ENCODE data around the gene WNT16. TPM values are rescaled to one million over a fixed set of nuclear protein-coding genes. Genes with fewer than 3 reads are reported as not detected.

The WNT16 gene
- 0.69 TPM for total RNA-seq

GRCh38 chr7:121328508-121329190 lies at the start of gene WNT16:
Gene WNT16, plus strand, starts transcription at chr7:121329000. Its CDS starts 293 bp downstream, at chr7:121329293.

Other genes starting within 250 kb of the WNT16 start
- 151 TPM for gene FAM3C, start 67.3 kb downstream of the WNT16 start, total RNA-seq